Stimulated activated naive CD4-positive, alpha-beta T cell (primary cell): ENCODE measurements around the gene SEL1L.
"Not testable (repeated sequence)": the region's sequence is repeated elsewhere in the genome, so short reads cannot be mapped to it uniquely, and the experiment has no call there.

Experiments used
- DNase-seq, 6 experiments: peaks; one replicate each; lab custom pipeline; 2025; lab: John Stamatoyannopoulos, UW

SEL1L gene

GRCh38 chr14:81533536-81534343 is at the start of gene SEL1L:
TSS of gene SEL1L (minus strand) at chr14:81533853. CDS start at chr14:81533744, 109 bp downstream.
- peak; percentile 97 to 99 (median 99) for DNase-seq

GRCh38 chr14:81582420-81582819 is 48.8 kb upstream of the SEL1L start:
- DNase-seq = no peak

DNA sequence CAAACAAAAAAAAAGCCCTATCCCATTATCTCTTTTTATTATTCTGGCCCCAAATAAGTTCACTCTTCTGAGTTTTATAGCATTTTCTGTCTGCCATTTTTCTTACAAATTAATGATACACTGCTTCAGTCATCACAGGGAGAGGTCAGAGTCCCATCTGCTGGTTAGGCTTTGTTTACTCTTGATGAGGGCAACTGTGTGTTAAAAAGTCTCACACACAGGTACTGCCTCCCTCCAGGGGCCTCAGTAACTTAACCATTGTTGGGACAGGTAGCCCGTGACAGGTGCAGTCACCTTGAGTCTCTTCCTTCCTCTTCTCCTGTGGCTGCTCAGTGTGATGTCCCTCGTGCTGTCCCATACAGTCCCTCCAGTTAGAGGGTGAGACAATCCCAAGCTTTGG is 45.5 kb upstream of the SEL1L start:
- DNase-seq = no peak

DNA sequence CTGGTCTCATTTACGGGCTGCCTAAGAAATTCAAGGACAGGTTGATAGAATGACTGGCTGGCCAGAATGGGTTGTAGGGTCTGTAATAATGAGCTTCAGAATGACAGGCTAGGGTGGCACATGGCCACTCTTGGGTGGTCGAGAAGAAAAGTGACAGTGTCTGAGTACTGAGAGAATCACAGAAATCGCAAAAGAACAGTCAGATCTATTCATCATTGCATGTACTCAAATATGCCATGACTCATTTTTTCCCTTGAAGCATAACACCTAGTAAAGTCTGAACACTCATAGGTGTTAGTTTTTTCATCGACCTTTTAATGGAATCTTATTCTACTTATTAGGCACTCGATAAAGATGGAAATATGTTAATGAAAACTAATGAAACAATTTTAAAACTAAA is 37.8 kb upstream of the SEL1L start:
- DNase-seq = no peak

- DNase-seq = peak in 1 of 6 experiments; percentile 5
These were observed 33.6 kb upstream of the SEL1L start for GRCh38 chr14:81567302-81567701.

DNA sequence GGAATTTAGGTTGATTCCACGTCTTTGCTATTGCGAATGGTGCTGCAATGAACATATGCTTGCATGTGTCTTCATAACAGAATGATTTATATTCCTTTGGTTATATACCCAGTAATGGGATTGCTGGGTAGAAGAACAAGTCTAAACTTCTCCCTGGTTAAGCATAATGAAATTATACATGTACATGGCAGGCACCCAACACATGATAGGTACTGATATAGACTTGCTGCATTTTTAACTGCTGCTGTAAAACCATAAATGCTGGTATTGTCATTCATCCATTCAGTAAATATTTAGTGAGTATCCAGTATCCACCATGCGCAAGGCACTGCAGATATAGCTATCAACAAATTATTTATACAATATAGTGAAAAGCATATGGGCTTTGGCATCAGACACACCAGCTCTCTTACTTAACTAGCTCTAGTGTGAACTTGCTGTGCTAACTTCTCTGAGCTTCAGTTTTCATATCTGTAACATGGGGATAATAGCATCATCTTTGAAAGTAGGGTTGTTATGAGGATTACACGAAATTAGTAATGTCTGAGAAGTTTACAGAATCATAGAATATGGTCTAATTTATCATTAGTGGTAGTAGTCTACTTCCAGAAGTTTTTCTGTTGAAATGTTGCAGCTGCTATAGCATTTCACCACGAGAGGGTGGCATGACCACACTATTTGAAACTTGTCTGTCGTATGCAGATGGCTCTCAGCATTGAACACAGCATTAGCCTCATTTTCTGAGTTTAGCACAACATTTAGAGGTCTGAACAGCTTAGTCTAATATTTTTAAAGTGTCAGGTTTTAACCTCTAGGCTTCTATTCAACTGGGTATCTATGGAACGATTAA is 32.0 kb upstream of the SEL1L start:
- no peak for DNase-seq

GRCh38 chr14:81562818-81563217 is 29.2 kb upstream of the SEL1L start:
- no peak for DNase-seq

- DNase-seq = no peak
These were observed 27.6 kb upstream of the SEL1L start for GRCh38 chr14:81561084-81561775.

- DNase-seq = no peak
These were observed 25.7 kb upstream of the SEL1L start for GRCh38 chr14:81559385-81559784.

DNA sequence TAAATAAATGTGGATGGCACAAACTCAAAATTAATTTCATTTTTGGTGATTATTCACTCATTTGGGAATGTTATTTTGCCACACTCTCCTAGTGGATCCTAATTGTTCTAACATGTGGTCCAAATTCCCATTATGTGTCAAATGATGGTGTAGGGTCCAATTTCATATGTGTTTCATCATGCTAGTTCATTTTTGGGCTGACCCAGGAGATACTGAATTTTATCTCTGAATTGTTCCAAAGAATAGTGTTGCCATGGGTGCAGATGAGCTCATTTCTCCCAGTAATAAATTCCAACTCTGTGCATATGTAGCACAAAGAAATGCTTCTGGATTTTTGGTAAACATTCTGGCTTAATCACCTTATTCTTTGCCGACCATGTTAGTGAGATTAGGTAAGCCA is 23.5 kb upstream of the SEL1L start:
- DNase-seq = no peak

GRCh38 chr14:81555684-81556083 is 22.0 kb upstream of the SEL1L start:
- no peak for DNase-seq

- no peak for DNase-seq
These were observed 21.4 kb upstream of the SEL1L start for GRCh38 chr14:81555051-81555450.

DNA sequence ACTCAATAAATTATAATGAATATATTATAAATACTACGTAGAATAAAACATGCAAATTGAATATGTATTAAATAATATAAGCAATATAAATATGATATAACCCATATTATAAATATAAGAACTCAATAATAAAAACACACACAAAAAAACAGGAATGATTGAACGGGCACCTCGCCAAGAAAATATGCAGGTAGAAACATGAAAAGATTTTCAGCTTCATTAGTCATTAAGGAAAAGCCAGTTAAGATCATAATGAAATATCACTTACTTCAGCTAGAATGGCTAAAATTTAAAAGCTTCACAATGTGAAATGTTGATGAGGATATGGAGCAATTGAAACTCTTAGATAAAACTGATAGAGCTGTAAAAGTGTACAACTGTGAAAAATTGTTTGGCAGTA is 17.8 kb upstream of the SEL1L start:
- no peak for DNase-seq

DNA sequence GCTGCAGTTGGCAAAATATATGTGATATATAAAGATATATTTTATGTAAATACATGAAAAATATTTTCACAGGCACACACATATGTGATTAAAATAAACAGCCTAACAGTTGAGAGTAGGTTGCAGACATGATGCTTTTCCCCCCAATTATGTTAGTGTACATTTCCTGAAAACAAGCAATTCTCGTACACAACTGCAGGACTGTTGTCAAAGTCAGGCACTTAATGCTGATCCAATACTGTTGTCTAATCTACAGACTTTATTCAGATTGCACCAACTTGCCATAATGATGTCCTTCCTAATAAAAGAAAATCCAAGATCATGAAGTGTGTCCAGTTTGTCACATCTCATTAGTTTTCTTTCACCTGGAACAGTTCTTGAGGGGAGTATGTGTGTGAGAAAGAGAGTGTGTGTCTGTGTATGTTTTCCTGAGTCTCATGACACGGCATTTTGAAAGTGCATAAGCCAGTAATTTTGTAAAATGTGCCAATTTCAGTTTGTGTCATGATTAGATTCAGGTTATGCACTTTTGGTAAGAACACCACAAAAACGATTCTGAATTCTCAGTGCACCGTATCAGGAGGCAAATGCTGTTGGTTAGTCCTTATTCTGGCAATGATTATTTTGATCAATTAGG is 16.5 kb upstream of the SEL1L start:
- DNase-seq = no peak

GRCh38 chr14:81541206-81541605 is 7.6 kb upstream of the SEL1L start:
- not testable (repeated sequence) for DNase-seq

DNA sequence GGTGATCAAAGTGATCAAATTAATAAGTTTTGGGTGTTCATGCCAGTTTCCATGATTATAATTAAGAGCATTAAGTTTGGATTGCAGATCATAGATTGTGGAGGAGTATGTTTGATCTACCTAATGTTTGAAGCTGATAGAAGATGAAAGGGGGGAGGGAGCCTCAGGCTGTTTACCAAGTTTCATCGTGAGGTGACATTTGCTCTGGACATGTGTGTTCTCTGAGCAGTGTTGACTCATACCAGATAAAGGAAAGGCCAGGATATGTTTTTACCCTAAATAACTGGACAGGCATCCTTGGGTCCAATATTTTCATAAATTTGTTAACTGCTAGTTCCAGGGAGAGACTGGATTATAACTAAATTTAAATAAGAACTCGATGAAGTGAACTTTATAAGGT is 3.5 kb upstream of the SEL1L start:
- DNase-seq = no peak

DNA sequence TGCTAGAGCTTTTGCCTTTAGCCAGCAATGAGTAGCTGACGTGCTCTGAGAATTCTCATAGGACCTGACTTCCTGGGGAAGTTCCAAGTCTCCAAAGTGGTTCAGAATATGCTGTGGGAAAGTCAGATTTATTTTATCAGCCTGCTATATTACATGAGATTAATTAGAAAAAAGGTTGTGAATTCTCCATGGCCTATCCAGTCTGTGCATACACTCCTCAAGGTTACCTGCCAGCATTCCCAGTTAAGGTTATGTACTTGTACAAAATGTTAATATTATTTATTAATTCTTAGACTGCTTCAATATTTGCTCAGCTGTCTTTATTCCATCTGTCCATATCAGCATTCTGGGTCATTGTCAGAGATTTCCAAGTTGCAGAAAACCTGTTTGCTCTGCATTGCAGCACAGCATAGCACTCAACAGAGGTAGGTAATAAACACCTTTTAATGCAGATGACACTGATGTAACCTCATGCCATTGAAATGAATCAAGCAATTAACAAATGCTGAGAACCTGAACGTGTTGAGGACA is 2.7 kb upstream of the SEL1L start:
- no peak for DNase-seq

DNA sequence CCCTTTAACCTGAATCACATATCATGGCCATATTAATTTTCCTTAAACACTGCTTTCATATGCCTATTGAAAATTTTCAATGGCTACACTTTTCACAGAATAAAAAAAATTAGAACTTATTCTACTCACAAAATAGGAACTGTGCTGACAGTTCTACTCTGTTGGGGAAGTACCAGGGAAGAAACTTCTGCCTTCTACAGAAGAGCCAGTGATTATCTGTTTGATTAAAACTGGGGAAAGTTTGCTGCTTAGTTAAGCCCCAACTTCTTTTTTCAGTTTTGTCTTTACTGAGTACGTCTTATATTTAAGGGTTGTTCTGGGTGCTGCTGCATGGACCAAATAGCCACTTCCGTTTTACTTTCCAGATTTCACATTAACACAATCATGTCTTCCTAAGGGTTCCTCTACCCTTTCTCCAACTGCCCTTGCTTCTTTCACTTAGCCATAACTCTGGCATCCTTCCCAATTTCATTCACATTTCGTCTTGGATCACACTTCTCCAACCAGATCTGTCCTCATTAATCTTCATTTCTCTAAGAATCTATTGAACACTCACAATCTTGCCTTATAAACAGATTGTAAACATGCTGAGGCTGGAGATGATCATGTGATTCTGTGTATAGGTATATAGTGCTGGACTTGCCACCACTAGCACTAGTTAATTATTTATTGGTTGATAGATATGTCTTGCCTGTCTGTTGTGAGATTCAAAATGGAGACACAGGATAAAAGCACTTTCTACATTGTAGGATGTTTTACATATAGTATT is 1.9 kb upstream of the SEL1L start:
- no peak for DNase-seq

DNA sequence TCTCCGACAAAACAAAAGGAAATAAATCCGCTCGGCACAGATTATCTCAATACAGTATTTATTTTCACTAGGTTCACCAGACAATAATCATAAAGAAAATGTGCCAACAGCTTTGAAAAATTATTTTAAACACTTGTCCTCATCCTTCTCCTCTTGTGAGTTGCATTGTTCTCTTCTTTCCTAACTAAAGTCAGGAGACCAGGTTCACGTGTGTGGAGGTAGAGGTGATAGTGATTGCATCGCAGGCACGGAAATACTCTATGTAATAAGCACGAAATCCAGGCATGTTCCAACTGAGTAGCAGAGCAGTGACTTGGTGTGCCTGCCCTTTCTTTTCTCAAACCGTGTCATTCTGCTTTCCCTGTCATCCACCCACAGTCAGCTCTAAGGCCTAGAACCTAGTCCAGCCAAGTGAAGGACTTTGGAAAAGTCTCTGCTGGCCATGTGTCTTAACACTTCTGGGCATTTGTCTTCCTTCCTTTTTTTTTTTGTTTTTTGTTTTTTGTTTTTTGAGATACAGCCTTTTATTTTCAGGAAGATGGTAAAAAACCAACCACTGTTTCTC is 939 bp upstream of the SEL1L start:
- DNase-seq = peak in 1 of 6 experiments; percentile 39

DNA sequence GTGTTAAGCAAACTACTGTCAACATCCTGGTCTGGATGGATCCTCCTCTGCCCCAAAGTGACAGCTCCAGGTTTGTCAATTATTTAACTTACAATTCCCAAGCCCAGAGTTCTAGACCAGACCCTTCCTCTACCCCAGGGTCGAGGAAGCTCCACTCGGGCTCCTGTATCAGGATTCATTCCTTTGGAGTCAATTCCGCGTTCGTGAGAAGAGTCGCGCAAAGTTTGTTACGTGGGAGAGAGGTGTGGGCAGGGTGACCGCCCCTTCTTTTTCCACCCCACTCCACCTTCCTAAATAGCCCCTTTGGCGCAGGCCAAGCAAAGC is 479 bp downstream of the SEL1L start:
- no peak for DNase-seq

DNA sequence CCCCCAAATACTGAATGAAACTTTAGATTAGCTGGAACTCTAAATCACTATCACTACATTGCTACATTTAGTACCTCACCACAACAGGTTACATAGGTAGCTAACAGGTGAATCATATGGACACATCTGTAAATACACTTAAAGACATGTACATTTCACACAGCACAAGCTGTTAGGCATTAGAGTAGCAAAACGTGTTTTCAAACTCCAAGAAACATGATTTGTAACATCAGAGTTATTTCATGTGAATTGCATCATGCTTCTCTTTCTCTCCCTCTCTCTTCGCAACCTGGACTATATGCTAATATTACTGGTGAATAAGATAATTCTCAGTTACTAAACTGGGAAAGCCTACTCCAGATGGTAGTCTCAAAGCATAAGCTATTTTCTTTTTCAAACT is 4.3 kb downstream of the SEL1L start:
- DNase-seq = no peak
